ENCODE results near the gene SMG9.
"Not testable (repeated sequence)": the region's sequence is repeated elsewhere in the genome, so short reads cannot be mapped to it uniquely, and the experiment has no call there.

SMG9 gene

DNA sequence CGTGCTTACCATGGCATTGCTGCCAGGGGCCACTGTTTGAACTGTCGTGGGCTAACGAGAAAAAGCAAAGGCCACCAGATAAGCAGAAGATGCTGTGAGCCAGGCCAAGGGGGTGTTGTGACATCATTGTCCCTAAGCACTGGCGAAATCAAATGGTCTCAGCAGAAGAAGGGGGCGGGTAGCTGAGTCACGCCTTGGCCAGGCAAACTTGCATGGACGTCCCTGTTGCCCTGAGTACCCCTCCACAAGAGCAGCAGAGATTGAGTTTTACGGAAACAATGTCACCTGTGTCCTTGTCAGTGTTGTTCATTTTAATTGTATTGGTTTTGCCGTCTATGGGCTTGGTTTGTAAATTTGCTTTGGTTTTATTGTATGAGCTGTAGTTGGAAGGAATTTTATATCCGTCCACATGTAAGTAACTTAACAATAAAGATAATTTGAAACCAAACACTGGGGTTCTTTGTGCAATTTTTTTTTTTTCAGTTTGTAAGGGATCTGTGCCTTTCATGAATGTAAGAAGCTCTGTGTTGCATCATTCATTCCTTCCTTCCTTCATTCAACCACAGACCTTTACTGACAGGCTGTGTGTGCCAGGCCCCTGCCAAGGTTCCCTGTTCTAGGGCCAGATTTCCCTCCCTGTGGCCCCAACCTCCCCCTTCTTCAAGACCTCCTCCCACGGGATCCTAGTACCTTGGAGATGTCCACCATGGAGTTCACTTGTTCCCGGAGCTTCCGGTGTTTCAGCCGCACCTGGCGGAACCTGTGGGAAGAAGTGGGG is 13.7 kb upstream of the SMG9 start:
- peaks cover 0 to 5% of the 10 kb centered on the region in 2 donors for H3K36me3 ChIP-seq (ENCODE audit: control insufficient read depth in 1 of 2, insufficient read depth in 2 of 2, low read length in 2 of 2)
- no peaks in the 10 kb centered on the region for H3K9me3 ChIP-seq (ENCODE audit: control insufficient read depth in 1 of 2, low read length in 2 of 2)
- H3K4me1 ChIP-seq (ENCODE audit: control insufficient read depth in 1 of 2, insufficient read depth in 2 of 2, low read length in 2 of 2) = peaks cover 14% of the 10 kb centered on the region in 2 donors
- no peak overlapping the region for H3K9ac ChIP-seq (ENCODE audit: low read depth in 1 of 2, low read length in 2 of 2)
- H3K27ac ChIP-seq (ENCODE audit: low read depth, low read length) = no peak overlapping the region
- H3K4me3 ChIP-seq (ENCODE audit: low read depth in 1 of 2, low read length in 2 of 2) = no peak overlapping the region
- no peaks in the 10 kb centered on the region for H3K27me3 ChIP-seq (ENCODE audit: control insufficient read depth in 1 of 2, insufficient read depth in 2 of 2, low read length in 2 of 2)

DNA sequence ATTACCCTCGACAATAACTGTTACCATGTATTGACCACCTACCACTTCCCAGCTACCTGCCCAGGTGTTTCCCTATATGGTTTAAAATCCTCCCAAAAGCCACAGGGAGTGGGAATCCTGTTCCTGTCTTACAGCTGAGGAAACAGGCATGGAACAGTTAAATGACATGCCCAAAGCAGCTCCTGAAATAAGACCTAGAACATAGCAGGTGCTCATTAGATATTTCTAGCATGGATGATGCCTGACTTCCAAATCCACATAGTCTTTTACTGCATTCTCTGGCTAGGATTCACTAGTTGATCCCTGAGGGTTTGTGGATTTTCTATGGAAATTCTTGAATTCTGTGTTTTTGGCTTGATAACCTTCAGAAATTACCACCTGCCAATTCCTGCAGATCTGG is 13.1 kb upstream of the SMG9 start:
- Histone ChIP-seq H3K27me3 (ENCODE audit: control insufficient read depth in 1 of 2, insufficient read depth in 2 of 2, low read length in 2 of 2) (no peaks in the 10 kb centered on the region), H3K4me3 (ENCODE audit: low read depth in 1 of 2, low read length in 2 of 2) (no peak overlapping the region), H3K4me1 (ENCODE audit: control insufficient read depth in 1 of 2, insufficient read depth in 2 of 2, low read length in 2 of 2) (peaks cover 14% of the 10 kb centered on the region in 2 donors), H3K9me3 (ENCODE audit: control insufficient read depth in 1 of 2, low read length in 2 of 2) (no peaks in the 10 kb centered on the region), H3K9ac (ENCODE audit: low read depth in 1 of 2, low read length in 2 of 2) (no peak overlapping the region), H3K36me3 (ENCODE audit: control insufficient read depth in 1 of 2, insufficient read depth in 2 of 2, low read length in 2 of 2) (peaks cover 0 to 5% of the 10 kb centered on the region in 2 donors), H3K27ac (ENCODE audit: low read depth, low read length) (no peak overlapping the region)

DNA sequence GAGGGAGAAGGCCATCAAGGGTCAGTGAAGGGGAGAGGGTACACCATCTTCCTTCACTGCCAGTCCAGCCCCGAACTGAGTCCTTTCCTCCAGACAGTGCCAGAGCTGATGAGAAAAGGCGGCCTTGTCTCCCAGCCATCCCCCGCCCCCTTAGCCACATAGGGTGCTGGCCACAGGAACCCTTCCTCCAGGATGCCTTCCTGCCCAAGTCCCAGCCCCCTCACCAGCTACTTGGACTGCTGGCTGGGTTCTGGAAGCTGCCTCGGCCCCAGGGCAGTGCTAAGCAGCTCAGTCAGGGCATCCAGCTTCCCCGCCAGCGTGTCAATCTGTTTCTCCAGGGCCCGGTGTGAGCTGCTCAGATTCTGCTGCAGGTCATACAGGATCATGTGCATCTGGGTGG is 12.6 kb upstream of the SMG9 start:
- Histone ChIP-seq H3K27ac (ENCODE audit: low read depth, low read length) (no peak overlapping the region), H3K4me1 (ENCODE audit: control insufficient read depth in 1 of 2, insufficient read depth in 2 of 2, low read length in 2 of 2) (peaks cover 14% of the 10 kb centered on the region in 2 donors), H3K27me3 (ENCODE audit: control insufficient read depth in 1 of 2, insufficient read depth in 2 of 2, low read length in 2 of 2) (no peaks in the 10 kb centered on the region), H3K36me3 (ENCODE audit: control insufficient read depth in 1 of 2, insufficient read depth in 2 of 2, low read length in 2 of 2) (peaks cover 0 to 5% of the 10 kb centered on the region in 2 donors), H3K9ac (ENCODE audit: low read depth in 1 of 2, low read length in 2 of 2) (no peak overlapping the region), H3K4me3 (ENCODE audit: low read depth in 1 of 2, low read length in 2 of 2) (no peak overlapping the region), H3K9me3 (ENCODE audit: control insufficient read depth in 1 of 2, low read length in 2 of 2) (no peaks in the 10 kb centered on the region)

DNA sequence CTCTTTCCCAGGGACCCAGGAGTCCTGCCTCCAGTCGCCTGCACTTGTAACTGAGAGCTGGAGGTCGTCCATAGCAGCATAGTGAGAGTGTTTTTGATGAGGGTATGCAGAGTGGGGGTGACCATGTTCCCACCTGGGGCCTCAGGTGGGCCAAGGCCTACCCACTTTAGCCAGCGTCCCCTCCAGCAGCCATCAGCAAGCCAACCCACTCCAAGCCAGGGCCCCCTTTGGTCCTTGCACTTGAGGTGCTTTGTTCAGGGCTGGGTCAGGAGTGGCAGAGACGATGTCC is 11.9 kb upstream of the SMG9 start:
- H3K27ac ChIP-seq (ENCODE audit: low read depth, low read length) = no peak overlapping the region
- H3K9ac ChIP-seq (ENCODE audit: low read depth in 1 of 2, low read length in 2 of 2) = no peak overlapping the region

DNA sequence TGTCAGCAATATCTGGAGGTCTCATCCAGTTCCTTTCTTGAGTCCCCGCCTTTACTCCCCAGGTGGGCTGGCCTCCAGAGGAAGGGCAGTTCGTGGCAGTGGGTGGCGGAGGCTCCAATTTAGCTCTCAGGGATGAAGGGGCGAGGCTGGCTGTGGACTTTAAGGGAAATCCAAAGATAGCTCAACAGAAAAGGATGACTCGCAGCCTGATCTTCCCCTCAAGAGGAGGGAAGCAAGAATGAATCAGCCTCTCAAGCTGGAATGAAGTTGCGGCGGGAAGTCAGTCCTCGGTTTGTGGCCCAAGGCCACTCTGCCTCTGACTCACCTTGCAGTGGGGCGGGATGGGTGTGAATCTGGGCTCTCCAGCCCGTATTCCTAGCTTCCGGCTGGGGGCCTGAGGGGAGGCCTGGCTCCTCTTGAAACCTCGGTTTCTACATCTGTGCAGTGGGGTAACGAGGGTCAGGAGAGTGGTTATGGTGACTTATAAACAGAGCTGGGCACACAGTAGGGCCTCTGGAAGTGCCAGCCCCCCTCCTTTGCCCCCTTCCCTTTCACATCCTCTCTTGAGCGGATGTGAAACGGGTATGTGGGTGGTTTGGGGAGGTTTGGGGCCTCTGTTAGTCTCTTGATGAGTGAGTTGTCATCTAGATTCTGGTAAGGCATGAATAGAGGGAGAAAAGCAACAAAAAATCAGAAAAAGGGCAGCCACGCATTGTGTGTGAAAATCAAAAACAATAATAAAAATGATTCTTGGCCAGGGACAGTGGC is 10.5 kb upstream of the SMG9 start:
- H3K9me3 ChIP-seq (ENCODE audit: control insufficient read depth in 1 of 2, low read length in 2 of 2) = no peaks in the 10 kb centered on the region
- H3K4me1 ChIP-seq (ENCODE audit: control insufficient read depth in 1 of 2, insufficient read depth in 2 of 2, low read length in 2 of 2) = peaks cover 14% of the 10 kb centered on the region in 2 donors
- H3K27me3 ChIP-seq (ENCODE audit: control insufficient read depth in 1 of 2, insufficient read depth in 2 of 2, low read length in 2 of 2) = no peaks in the 10 kb centered on the region
- H3K36me3 ChIP-seq (ENCODE audit: control insufficient read depth in 1 of 2, insufficient read depth in 2 of 2, low read length in 2 of 2) = peaks cover 0 to 5% of the 10 kb centered on the region in 2 donors
- H3K27ac ChIP-seq (ENCODE audit: low read depth, low read length) = no peak overlapping the region
- peak overlapping the region in 1 of 2 donors; percentile 12 for H3K9ac ChIP-seq (ENCODE audit: low read depth in 1 of 2, low read length in 2 of 2)
- no peak overlapping the region for H3K4me3 ChIP-seq (ENCODE audit: low read depth in 1 of 2, low read length in 2 of 2)

More for the DNA sequence above, 11.9 kb upstream of the SMG9 start:
- Histone ChIP-seq H3K27me3 (ENCODE audit: control insufficient read depth in 1 of 2, insufficient read depth in 2 of 2, low read length in 2 of 2) (no peaks in the 10 kb centered on the region), H3K9me3 (ENCODE audit: control insufficient read depth in 1 of 2, low read length in 2 of 2) (no peaks in the 10 kb centered on the region), H3K36me3 (ENCODE audit: control insufficient read depth in 1 of 2, insufficient read depth in 2 of 2, low read length in 2 of 2) (peaks cover 0 to 5% of the 10 kb centered on the region in 2 donors), H3K4me3 (ENCODE audit: low read depth in 1 of 2, low read length in 2 of 2) (no peak overlapping the region), H3K4me1 (ENCODE audit: control insufficient read depth in 1 of 2, insufficient read depth in 2 of 2, low read length in 2 of 2) (peaks cover 14% of the 10 kb centered on the region in 2 donors)

DNA sequence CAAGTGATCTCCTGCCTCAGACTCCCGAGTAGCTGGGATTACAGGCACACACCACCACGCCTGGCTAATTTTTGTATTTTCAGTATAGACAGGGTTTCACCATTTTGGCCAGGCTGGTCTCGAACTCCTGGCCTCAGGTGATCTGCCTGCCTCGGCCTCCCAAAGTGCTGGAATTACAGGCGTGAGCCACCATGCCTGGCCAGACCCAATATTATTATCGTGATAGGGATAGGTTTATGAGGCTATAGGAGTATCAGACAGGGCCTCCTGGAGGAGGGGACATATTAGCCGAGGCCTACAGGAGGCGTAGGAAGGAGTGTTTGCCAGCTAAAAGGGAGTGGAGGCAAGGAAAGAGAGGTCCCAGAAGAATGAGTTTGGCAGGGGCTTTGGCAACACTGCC is 9.9 kb upstream of the SMG9 start:
- H3K9ac ChIP-seq (ENCODE audit: low read depth in 1 of 2, low read length in 2 of 2) = peak overlapping the region in 1 of 2 donors; percentile 12

GRCh38 chr19:43763473-43763939 is 8.7 kb upstream of the SMG9 start:
- Histone ChIP-seq H3K9me3 (ENCODE audit: control insufficient read depth in 1 of 2, low read length in 2 of 2) (no peaks in the 10 kb centered on the region), H3K36me3 (ENCODE audit: control insufficient read depth in 1 of 2, insufficient read depth in 2 of 2, low read length in 2 of 2) (no peaks in the 10 kb centered on the region), H3K4me1 (ENCODE audit: control insufficient read depth in 1 of 2, insufficient read depth in 2 of 2, low read length in 2 of 2) (peaks cover 14% of the 10 kb centered on the region in 2 donors), H3K4me3 (ENCODE audit: low read depth in 1 of 2, low read length in 2 of 2) (no peak overlapping the region), H3K27ac (ENCODE audit: low read depth, low read length) (no peak overlapping the region), H3K27me3 (ENCODE audit: control insufficient read depth in 1 of 2, insufficient read depth in 2 of 2, low read length in 2 of 2) (no peaks in the 10 kb centered on the region), H3K9ac (ENCODE audit: low read depth in 1 of 2, low read length in 2 of 2) (no peak overlapping the region)

More for the DNA sequence above, 9.9 kb upstream of the SMG9 start:
- not testable (repeated sequence) for H3K27ac ChIP-seq (ENCODE audit: low read depth, low read length); H3K4me3 ChIP-seq (ENCODE audit: low read depth in 1 of 2, low read length in 2 of 2); H3K27me3 ChIP-seq (ENCODE audit: control insufficient read depth in 1 of 2, insufficient read depth in 2 of 2, low read length in 2 of 2); H3K36me3 ChIP-seq (ENCODE audit: control insufficient read depth in 1 of 2, insufficient read depth in 2 of 2, low read length in 2 of 2); H3K9me3 ChIP-seq (ENCODE audit: control insufficient read depth in 1 of 2, low read length in 2 of 2)
- peaks cover 14% of the 10 kb centered on the region in 2 donors for H3K4me1 ChIP-seq (ENCODE audit: control insufficient read depth in 1 of 2, insufficient read depth in 2 of 2, low read length in 2 of 2)

DNA sequence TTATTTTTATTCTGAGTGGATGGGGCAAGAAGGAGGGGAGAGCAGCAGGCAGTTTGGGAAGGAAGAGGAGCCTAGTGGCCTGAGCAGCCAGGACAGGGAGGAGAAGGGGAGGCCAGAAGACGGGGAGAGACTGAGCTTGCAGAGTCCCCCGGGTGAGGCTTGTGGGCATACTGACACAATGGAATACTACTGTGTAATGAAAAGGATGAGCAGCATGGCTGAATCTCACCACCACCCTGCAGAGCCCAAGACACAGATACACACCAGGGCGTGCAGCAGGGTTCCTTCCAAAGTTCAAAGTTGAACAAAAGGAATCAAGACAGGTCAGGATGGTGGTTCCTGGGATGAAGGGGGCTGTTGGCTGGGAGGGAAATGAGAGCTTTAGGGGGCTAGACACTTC is 8.1 kb upstream of the SMG9 start:
- Histone ChIP-seq H3K4me1 (ENCODE audit: control insufficient read depth in 1 of 2, insufficient read depth in 2 of 2, low read length in 2 of 2) (peaks cover 14% of the 10 kb centered on the region in 2 donors), H3K9ac (ENCODE audit: low read depth in 1 of 2, low read length in 2 of 2) (no peak overlapping the region), H3K9me3 (ENCODE audit: control insufficient read depth in 1 of 2, low read length in 2 of 2) (no peaks in the 10 kb centered on the region), H3K36me3 (ENCODE audit: control insufficient read depth in 1 of 2, insufficient read depth in 2 of 2, low read length in 2 of 2) (no peaks in the 10 kb centered on the region), H3K4me3 (ENCODE audit: low read depth in 1 of 2, low read length in 2 of 2) (no peak overlapping the region), H3K27me3 (ENCODE audit: control insufficient read depth in 1 of 2, insufficient read depth in 2 of 2, low read length in 2 of 2) (no peaks in the 10 kb centered on the region), H3K27ac (ENCODE audit: low read depth, low read length) (no peak overlapping the region)

DNA sequence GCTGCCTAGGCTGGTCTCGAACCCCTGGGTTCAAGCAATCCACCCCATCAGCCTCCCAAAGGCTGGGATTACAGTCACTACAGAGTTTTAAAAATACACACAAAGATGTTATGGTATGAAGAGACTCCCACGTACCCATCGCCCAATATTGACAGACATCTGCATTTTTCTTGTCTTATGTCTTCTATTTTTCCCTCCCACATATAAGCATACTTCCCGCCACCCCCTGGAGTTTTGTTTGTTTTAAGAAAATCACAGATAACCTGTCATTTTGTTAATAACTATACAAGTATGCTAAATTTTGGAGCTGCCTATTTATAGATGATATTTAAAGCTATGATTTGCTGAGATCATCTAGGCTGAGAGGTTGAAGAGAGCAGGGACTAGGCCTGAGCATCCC is 6.2 kb upstream of the SMG9 start:
- no peaks in the 10 kb centered on the region for H3K36me3 ChIP-seq (ENCODE audit: control insufficient read depth in 1 of 2, insufficient read depth in 2 of 2, low read length in 2 of 2)
- H3K4me1 ChIP-seq (ENCODE audit: control insufficient read depth in 1 of 2, insufficient read depth in 2 of 2, low read length in 2 of 2) = peaks cover 9 to 14% of the 10 kb centered on the region in 2 donors
- H3K27ac ChIP-seq (ENCODE audit: low read depth, low read length) = no peak overlapping the region
- no peaks in the 10 kb centered on the region for H3K9me3 ChIP-seq (ENCODE audit: control insufficient read depth in 1 of 2, low read length in 2 of 2)
- no peaks in the 10 kb centered on the region for H3K27me3 ChIP-seq (ENCODE audit: control insufficient read depth in 1 of 2, insufficient read depth in 2 of 2, low read length in 2 of 2)
- no peak overlapping the region for H3K9ac ChIP-seq (ENCODE audit: low read depth in 1 of 2, low read length in 2 of 2)
- no peak overlapping the region for H3K4me3 ChIP-seq (ENCODE audit: low read depth in 1 of 2, low read length in 2 of 2)

DNA sequence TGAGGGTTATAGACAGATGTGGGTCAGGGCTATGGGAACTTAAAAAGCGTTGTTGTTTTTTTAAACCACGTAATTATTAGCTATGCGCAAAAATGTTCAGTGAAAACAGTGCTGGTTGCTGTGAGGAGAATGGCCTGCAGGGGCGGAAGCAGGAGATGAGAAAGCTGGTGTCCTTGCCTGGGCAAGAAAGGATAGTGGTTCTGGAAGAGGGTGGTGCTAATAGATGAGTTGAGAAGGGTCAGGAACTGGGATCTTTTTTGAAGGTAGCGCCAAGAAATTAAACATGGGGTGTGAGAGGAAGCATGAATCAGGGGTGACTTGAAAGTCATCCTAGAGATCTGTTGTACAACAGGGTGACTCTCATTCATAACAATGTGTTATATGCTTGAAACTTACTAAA is 4.8 kb upstream of the SMG9 start:
- no peaks in the 10 kb centered on the region for H3K36me3 ChIP-seq (ENCODE audit: control insufficient read depth in 1 of 2, insufficient read depth in 2 of 2, low read length in 2 of 2)
- no peaks in the 10 kb centered on the region for H3K27me3 ChIP-seq (ENCODE audit: control insufficient read depth in 1 of 2, insufficient read depth in 2 of 2, low read length in 2 of 2)
- no peak overlapping the region for H3K27ac ChIP-seq (ENCODE audit: low read depth, low read length)
- peaks cover 3 to 5% of the 10 kb centered on the region in 2 donors for H3K4me1 ChIP-seq (ENCODE audit: control insufficient read depth in 1 of 2, insufficient read depth in 2 of 2, low read length in 2 of 2)
- H3K4me3 ChIP-seq (ENCODE audit: low read depth in 1 of 2, low read length in 2 of 2) = no peak overlapping the region
- no peaks in the 10 kb centered on the region for H3K9me3 ChIP-seq (ENCODE audit: control insufficient read depth in 1 of 2, low read length in 2 of 2)
- H3K9ac ChIP-seq (ENCODE audit: low read depth in 1 of 2, low read length in 2 of 2) = no peak overlapping the region
